Retina (tissue), 1 donor: ENCODE data around the gene CACHD1.
"Not testable (repeated sequence)": the region's sequence is repeated elsewhere in the genome, so short reads cannot be mapped to it uniquely, and the experiment has no call there.

Experiments
- DNase-seq: peaks from one replicate; pipeline ENCODE4 v3.0.0-alpha.2; 2016

The CACHD1 gene

DNA sequence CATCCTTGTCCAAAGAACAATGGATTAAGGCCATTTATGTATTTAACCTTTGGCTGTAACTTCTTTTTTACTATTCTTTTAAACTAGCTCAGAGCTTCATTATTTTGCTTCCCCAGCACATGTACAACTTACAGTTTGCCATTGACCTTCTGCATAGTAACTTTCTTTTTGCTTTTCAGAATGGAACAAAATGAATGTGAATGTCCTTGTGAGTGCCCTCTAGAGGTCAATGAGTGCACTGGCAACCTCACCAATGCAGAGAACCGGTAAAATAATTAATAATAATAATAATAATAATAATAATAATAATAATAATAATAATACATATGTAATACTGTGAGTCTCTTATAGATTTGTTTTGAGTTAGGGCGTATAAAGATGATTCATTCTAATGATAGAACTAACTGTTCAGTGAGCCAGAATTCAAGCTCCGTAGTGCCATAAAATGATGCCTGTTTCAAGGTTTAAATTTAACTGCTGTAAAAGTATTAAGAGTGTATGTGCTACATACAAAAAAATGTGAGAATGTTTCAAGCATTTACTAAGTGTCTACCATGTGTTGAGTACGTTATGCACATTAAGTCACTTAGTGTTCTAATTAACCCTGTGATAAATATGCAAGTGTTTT is 205.9 kb downstream of the CACHD1 start:
- peak; percentile 23 for DNase-seq

GRCh38 chr1:64676386-64676785 is 206.5 kb downstream of the CACHD1 start:
- no peak for DNase-seq

DNA sequence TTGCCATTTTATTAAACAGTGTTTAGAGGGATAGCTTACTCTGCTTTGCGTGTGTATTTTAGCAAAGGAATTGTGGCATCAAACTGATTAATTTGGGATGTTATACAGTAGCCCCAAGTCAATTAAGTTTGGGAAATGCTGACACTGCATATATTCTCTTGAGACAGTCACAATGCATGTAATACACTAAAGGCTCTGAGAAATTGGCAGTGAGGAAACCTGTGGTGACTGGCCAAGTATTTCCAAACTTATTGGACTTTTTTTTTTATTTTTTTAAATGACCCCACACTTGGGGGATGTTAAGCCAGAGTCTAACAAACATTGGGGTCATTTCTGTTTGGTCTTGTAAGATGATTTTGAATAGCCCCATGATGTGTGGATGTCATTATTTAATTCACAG is 207.6 kb downstream of the CACHD1 start:
- DNase-seq: no peak

GRCh38 chr1:64678366-64678765 is 208.4 kb downstream of the CACHD1 start:
- no peak for DNase-seq

- DNase-seq: no peak
These were observed 209.2 kb downstream of the CACHD1 start for GRCh38 chr1:64679177-64679576.

DNA sequence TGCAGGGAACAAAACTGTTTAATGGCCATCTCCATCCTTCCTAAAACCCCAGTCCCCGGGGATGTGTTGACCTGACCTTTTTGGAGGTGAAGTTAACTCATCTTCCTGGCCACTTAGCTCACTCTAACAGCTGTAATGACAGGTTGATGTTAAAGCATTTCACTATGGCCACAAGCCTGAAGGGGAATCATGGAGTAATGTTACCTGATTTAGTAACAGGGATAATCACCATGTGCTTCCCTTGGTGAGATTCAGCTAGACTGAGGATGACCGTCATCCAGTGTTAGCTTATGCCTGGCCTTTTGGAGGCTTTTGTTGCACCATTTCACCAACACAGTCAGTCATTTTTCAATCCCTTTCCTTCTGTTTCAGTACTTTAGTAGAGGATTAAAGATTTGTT is 210.7 kb downstream of the CACHD1 start:
- DNase-seq: no peak

DNA sequence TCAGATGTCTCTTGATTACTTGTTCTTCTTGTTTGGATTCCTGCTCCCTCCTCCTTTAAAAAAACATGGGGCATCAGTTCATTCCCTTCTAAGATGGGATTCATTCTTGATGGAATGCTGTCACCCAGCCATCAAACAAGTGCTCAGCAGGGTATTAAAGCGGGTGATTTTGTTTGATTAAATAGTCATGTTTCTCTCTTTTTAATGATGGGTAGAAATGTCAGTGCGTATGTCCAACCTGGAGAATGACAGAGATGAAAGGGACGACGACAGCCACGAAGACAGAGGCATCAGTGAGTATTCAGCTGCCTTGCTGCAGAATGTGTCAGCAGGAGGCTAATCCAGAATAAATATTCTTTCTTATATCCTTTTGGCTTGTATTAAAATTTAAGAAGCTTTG is 211.1 kb downstream of the CACHD1 start:
- DNase-seq: no peak

GRCh38 chr1:64683419-64683818 is 213.5 kb downstream of the CACHD1 start:
- no peak for DNase-seq

DNA sequence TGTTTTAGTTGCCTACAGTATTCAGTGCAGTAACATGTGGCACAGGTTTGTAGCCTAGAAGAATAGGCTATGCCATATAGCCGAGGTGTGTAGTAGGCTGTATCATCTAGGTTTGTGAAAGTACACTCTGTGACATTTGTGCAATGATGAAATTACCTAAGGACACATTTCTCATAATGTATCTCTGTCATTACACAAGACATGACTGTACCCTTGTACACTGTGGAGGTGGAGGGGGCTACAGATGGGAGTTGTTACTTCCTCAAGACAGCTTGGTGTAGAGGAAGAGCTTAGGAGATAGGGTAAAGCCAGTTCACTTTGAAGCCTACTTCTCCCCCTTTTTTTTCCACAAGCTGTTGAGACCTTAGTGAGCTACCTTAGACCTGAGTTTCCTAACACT is 215.3 kb downstream of the CACHD1 start:
- DNase-seq: no peak

GRCh38 chr1:64685765-64686341 is 215.9 kb downstream of the CACHD1 start:
- no peak for DNase-seq

DNA sequence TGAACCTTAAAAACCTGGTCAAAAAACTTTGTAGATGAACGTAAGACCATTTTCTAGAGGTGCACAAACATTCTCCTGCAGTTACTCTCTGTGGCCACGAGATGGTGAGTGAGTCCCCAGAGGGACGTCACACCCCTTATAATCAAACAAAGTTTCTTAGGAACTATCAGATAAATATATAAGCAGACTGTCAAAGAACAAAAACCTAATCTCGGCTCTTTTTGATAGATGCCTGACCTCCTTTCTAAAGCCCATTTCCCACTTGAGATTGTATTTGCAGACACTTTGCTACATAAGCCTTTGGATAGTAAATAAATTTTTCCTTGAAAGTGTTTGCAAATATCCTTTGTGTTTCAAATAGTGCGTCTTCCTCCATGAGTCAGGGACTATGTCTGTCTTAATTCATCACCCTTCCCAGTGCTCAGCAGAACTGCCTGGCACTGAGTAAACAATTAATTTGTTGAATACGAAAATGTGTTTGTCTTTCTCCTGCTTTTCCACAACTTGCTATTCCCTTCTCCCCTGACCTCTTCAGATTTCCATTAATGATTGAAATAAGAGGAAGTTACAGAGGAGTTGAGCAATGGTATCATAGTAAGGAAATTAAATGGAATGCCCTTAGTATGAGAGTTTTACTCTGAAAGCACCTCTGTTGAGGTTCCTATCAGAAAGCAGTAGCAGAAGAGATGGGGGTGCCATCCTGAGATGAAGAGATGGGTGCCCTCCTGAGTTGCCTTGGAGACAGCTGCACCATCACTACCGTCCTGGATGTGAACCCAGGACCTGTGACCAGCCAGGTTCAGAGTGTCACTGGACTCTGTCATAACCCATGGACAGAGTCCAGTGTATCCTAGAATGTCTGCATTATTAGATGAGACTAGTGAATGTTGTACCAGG is 217.1 kb downstream of the CACHD1 start:
- peak; percentile 38 for DNase-seq

GRCh38 chr1:64687725-64688327 is 217.9 kb downstream of the CACHD1 start:
- DNase-seq: no peak

DNA sequence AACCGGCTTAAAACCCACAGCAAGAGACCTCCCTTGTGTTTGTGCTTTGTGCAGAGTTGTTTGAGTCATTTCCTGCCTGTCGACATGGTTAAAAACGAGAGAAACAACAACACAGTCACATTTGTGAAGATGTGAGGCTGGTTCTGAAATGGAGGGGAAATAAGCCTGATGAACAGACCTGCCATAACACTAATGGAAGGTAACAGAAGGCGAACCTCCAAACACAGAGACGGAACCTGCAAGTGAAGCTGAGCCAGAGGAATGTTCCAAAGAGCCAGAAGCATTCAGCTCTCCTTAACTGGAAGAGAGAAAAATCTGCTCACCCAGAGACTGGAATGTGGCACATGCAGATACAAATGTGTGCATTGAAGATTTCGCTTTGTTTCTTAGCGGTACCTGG is 221.7 kb downstream of the CACHD1 start:
- DNase-seq: no peak

DNA sequence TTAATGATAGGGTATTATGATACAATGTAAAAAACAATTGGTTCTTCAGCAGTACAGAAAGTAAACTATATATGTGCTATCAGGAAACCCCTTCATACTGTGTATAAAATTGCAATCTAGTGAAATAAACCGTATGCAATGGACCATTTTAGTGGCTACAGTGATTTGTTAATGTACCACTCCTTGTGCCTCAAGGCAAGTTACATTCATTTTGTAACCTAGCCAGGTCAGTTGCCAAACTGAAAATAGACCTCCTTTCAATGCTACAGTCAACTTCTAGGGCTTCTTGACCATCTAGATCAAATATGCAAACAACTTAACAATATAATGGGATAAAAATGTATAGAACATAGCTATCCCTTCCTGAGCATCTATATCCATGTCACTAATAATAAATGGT is 223.0 kb downstream of the CACHD1 start:
- DNase-seq: no peak

GRCh38 chr1:64693406-64693805 is 223.5 kb downstream of the CACHD1 start:
- DNase-seq: no peak

DNA sequence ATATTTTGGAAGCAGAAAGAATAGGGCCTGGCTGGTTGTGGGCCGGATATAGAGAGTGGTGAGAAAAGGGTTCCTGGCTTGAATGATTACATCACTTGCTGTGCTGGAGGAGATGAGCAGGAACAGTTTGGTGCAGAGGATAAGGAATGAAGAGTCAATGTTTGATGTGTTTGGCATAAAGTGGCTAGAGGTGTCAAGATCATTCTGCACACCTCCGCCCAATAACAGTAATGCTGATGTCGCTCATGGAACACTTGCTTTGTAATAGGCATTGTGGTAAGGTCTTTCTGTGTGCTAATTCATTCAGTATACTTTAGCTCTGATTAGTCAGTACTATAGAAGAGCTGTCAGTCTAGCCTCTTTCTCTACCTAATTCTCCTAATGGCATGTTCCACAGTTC is 226.9 kb downstream of the CACHD1 start:
- no peak for DNase-seq

DNA sequence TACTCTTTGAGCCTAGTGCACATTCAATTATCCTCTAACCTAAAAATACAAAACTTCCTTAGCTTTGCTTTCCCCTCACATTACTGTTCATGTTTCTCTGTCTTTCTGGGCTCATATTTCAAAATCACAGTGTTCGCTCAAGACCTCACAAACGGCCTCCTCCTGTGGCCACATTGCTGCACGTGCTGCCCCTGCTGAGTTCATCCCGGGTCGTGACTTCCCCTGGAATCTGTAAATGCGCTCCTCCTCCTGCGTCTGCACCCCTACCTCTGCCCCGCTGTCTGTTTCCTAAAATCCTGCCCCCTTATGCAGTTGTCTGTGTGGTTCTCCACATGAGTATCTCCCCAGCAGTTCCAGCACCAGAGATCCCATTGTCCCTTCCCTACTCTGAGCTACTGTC is 229.4 kb downstream of the CACHD1 start:
- DNase-seq: peak; percentile 9

DNA sequence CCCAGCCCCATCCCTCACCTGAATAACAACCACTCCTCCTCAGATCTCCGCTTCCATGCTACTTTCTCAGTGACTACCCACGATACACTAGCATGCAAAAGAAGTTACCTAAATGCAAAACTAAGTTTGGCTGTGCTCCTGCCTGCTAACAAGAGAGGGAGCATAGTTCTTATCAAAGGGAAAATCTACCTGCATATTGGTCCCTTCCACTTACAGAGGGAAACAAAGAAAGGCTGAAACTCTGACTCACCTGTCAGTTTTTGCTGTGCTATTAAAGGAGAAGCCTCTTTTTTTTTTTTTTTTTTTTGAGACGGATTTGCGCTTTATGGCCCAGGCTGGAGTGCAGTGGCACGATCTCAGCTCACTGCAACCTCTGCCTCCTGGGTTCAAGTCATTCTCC is 231.1 kb downstream of the CACHD1 start:
- DNase-seq: no peak

- no peak for DNase-seq
These were observed 232.0 kb downstream of the CACHD1 start for GRCh38 chr1:64701886-64702285.

DNA sequence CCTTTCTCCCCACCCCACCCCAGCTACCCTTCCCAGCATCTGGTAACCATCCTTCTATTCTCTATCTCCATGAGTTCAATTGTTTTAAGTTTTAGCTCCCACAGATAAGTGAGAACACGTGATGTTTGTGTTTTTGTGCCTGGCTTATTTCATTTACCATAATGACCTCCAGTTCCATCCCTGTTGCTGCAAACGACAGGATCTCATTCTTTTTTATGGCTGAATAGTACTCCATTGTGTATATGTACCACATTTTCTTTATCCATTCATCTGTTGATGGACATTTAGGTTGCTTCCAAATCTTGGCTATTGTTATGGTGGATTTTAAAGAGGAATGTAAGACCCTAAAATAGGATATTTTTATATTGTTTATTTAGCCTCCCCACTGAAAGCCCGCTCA is 232.7 kb downstream of the CACHD1 start:
- not testable (repeated sequence) for DNase-seq

- DNase-seq: no peak
These were observed 233.7 kb downstream of the CACHD1 start for GRCh38 chr1:64703600-64703999.

DNA sequence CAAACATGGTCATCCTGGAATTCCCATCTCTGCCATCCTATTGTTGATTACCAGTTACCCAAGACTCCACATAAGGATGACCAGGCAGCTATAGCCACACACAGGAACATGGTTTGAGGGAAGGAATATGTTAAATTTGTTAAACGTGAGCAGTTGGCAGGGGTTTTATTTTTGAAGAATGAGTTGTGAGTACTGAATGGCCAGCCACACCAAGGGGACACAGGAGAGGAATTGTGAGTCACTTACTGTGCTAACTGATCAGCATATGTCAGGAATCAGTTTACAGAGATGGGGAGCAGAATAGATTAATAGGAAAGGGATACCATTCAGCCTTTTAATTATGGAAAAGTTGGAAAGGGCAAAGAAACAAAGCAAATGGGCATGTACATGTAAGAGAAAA is 235.7 kb downstream of the CACHD1 start:
- no peak for DNase-seq

GRCh38 chr1:64711266-64711665 is 241.3 kb downstream of the CACHD1 start:
- no peak for DNase-seq

DNA sequence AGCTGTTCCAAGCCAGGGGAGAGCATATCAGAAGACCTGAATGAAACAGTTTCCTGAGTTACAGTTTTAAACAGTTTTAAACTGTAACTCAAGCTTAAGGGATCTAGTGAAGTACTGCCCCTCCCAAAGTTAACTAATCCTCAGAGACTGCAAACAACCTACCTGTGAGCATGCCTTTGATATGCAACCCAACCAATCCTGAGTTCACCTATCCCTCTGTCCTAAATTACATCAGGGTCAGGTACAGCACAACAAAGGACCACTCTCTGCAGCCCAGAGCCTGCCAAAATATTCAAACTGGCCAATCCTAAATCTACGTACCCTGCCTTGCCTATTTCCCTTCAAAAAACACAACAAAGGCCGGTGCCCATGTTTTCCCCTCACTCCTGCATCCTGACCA is 242.1 kb downstream of the CACHD1 start:
- no peak for DNase-seq
